HG02884 (cell line): Measurements from ENCODE around the gene PRX.
"Not testable (repeated sequence)": the region's sequence is repeated elsewhere in the genome, so short reads cannot be mapped to it uniquely, and the experiment has no call there.

Experiments
- ATAC-seq: cut with Tn5 transposase; IDR thresholded peaks from one replicate; pipeline ENCODE4 v1.9.1; 2021; ENCODE audit warnings: mild to moderate bottlenecking, moderate library complexity; ENCODE audit not compliant: unreplicated experiment

The PRX gene

GRCh38 chr19:40413291-40413845, at the start of gene PRX:
PRX (minus strand) TSS chr19:40413378; CDS start chr19:40407932, 5,446 bp downstream.
- ATAC-seq, result no peak

- no peak for ATAC-seq
Measured at GRCh38 chr19:40461669-40462221, 48.6 kb upstream of the PRX start.

GRCh38 chr19:40460185-40460584, 47.0 kb upstream of the PRX start:
- ATAC-seq, result no peak

GRCh38 chr19:40458597-40458974, 45.4 kb upstream of the PRX start:
- ATAC-seq, result no peak

DNA sequence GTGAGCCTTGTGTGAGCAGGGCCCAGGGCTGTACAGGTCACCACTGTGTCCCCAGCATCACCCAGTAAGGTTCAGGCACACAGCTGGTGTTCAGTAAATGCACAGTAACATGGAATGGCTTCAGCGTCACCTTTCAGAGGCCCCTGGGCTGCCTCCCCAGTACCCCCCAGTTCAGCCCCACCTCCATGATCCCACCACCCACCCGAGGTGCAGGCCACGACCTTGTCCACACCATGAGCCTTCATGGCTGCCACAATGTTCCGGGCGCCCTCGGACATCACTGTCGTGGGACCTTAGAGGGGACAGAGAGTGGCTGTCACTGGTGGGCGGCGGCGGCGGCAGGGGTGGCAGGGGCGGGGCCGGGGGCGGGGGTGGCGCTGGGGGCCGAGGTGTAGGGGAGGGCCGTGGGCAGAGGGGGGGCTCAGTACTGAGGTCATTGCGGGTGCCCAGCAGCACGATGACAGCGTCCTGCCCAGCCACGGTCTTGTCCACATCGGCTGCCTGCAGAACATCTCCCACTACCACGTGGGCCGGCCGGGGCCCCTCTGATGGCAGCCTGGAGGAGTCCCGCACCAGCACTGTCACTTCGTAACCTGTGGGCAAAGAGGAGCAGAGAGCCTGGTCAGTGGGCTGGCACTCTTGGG, 44.9 kb upstream of the PRX start:
- no peak for ATAC-seq

DNA sequence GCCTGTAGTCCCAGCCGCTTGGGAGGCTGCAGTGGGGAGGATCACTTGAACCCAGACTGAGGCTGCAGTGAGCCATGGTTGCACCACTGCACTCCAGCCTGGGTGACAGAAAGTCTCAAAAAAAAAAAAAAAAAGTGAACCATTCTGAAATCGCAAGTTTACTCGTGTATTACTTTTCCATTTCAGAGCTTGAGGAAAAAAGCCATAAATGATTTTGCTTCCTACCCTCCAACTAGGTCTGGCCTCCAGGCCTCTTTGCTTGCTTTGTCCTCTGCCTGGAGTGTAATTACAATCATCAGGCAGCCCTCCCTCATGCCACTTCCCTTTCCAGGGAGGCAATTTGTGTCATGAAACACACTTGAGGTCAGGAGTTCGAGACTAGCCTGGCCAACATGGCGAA, 43.9 kb upstream of the PRX start:
- no peak for ATAC-seq

GRCh38 chr19:40453943-40454342, 40.8 kb upstream of the PRX start:
- ATAC-seq, result not testable (repeated sequence)

- ATAC-seq, result no peak
Measured at GRCh38 chr19:40453151-40453735, 40.1 kb upstream of the PRX start.

- no peak for ATAC-seq
Measured at GRCh38 chr19:40452016-40452415, 38.8 kb upstream of the PRX start.

DNA sequence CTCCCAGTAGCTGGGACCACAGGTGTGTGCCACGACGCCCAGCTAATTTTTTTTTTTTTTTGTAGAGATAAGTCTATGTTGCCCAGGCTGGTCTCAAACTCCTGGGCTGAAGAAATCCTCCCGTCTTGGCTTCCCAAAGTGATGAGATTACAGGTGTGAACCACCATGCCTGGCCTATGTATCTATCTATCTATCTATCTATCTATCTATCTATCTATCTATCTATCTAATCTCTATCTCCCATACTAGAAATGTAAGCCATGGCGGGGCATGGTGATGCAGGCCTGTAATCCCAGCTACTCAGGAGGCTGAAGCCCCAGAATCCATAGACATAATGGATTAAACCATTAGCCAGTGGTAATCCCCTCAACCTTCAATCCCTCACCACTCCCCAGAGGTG, 37.5 kb upstream of the PRX start:
- ATAC-seq, result no peak

DNA sequence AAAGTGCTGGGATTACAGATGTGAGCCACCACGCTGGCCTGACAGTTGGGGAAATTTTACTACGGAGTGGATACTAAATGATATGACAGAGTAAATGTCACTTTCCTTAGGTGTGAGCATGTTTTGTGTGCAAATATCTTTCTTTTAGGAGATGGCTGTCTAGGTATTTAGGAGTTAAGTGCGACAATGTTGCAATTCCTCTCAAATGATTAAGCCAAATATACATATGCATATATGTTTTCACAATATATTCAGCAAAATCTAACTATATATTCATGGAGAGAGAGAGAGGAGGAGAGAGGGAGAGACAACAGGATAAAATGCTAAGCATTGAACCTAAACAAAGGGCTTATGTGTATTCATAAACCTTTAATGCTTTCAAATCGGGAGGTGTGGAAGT, 36.3 kb upstream of the PRX start:
- no peak for ATAC-seq

GRCh38 chr19:40446263-40446784, 33.1 kb upstream of the PRX start:
- ATAC-seq, result no peak

- no peak for ATAC-seq
Measured at GRCh38 chr19:40445780-40446262, 32.6 kb upstream of the PRX start.

DNA sequence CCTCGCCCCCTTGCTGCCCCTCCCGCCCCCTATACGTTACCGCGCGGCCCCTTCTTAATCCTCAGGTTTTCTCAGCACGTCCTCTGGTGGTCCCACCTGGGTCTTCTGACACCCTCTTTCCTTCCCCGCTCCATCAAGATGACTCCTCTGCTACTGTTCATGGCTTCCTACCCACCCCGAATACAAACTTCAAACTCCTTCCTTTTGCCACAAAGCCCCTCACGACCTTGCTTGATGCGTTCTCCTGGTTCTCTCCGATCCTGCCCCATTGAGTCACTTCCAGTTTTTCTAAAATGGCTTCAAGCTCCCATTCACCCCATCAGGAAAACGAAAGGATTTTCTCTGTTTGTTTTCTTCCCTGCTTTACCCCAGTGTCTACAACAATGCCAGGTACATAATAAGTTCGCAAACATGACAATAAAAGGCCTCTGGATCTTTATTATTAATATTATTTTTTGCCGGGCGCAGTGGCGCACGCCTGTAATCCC, 31.7 kb upstream of the PRX start:
- ATAC-seq, result no peak

- ATAC-seq, result peak; percentile 72
Measured at GRCh38 chr19:40444000-40444824, 31.0 kb upstream of the PRX start, which contains the start of gene SERTAD3. SERTAD3 (minus strand) TSS chr19:40444335; CDS start chr19:40442080, 2,255 bp downstream.

- peak; percentile 63 for ATAC-seq
Measured at GRCh38 chr19:40443131-40443999, 30.2 kb upstream of the PRX start.

DNA sequence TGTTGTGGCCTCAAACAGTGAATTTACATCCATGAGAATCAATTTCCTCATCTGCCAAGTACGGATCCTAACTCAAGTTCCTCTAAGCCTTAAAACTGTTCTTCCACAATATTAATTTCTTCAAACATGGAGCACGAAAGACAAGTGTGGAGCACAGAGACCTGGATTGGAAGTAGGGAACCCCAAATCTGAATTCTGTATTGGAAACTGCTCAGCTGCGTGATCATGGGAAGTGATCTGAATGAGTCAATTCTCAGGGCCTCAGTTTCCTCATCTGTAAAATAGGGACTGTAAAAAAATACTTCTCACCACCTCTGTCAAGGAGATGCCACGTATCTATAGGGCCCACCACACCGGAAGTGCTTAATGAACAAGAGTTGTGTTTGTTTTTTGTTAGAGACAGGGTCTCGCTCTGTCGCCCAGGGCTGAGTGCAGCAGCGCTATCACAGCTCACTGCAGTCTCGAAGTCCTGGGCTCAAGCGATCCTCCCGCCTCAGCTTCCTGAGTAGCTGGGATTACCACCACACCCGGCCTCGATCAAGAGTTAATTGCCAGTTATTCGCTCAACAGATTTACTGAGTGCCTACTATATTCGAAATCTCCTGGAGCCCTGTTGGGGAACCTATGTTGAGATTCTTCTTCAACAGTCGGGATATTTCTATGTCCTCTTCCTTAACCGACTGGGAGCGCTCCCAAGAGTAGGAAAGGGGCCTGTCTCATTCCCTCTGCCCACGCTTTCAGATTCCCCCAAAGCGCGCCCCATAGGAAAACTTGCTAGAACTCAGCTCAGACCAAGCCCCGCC, 29.4 kb upstream of the PRX start:
- no peak for ATAC-seq

GRCh38 chr19:40441719-40442253, 28.6 kb upstream of the PRX start:
- no peak for ATAC-seq

GRCh38 chr19:40438284-40438683, 25.1 kb upstream of the PRX start:
- ATAC-seq, result no peak
